ELF-1 (cell line): ENCODE results near the gene CLEC4F.

ENCODE experiments used
- DNase-seq: peaks from one replicate; pipeline ENCODE4 v3.0.0-alpha.2; 2016; ENCODE audit warnings: low read depth, low spot score

CLEC4F gene

DNA sequence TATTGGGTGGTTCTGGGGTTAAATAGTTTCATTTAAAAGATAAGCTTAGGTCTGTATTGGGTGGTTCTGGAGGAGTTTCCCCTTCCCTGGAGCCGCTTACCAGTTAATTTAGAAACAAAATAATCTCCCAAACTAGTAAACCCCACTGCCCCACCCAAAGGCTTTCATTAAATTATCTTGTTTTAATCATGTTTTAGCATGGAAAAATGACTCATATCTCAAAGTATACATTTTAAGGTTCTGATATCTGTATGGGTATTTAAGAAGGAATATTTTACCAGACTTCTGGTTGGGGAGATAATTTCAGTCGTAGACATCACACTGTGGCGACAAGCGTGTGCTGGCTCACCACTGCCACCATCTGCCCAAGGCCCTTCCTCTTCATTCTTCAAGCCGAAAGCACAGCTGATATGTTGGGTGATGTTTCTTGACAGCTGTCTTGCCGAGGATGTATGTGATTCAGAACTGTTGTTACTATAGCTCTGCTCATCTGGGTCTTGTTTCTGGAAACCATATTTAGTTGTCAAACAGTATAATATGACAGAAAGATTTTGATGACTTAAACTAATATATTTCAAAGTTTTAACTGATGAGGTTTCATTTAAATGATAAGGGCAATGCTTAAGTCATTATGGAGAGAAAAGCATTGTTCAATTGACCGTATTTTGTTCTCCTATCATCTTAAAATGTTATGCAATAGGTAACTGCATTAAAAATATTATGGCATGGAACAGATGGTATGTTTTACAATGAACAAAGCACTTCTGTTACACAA, 35.1 kb downstream of the CLEC4F start:
- DNase-seq: peak; percentile 53

DNA sequence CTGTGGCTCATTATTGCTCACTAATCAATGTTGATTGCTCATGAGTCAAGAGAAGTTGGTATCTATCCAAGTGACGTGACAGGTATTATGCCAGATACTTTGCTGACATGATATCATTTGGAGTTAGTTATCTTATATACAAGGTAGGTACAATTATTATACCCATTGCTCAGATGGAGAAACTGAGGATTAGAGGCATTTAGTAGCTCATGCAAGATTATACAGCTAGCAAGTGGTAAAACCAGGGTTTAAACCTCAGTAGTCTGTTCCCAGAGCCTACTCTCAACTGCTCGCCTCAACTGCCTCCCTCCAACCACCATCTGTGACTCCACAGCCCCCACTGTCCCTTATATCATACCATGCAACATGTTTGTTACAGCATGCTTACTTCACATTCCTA, 36.1 kb downstream of the CLEC4F start:
- no peak for DNase-seq

DNA sequence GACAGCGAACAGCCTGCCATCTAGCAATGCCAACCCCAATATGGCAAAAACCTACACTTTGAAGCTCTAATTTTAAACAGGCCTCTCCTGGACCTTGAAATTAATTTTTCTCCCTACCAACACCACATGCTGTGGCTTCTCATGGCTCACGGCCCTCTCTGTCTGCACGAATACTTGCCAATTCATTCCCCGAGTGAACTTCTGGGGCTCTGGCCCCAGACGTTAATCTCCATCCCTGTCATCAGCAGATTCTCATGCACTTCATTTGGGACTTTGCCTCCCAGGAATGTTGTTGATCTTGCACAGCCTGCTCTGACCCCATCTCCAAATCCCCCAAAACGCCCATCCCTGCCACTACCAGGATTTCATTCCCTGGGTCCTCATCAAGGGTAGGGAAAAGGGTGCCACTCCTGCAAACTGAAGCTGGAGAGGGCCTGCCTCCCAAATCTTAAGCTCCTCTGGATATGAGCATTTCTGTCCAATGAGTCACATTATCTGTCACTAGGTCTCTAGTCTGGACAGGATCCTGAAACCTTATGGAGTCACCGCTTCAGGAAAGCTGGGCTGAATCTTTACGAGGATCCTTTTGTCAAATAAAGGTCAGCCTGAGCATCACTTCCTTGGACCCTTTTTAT, 40.4 kb downstream of the CLEC4F start:
- no peak for DNase-seq

DNA sequence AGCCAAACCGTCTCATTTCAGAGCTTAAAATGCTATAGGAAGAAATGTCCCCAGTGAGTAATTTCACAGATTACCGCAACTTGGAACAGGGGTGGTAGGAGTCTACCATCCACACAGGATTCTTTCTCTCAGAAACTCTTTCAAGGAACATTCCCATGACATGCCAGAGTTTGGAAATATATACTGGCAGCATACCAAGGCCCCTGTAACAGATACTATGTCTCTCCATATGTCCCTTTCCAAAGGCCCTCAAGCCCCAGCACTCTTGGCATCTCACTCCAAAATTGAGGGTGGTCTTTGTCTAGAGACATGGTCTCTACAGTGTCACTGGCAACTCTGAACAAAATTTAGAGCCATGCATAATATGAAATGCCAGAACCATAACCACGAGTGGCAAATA, 40.9 kb downstream of the CLEC4F start:
- no peak for DNase-seq

DNA sequence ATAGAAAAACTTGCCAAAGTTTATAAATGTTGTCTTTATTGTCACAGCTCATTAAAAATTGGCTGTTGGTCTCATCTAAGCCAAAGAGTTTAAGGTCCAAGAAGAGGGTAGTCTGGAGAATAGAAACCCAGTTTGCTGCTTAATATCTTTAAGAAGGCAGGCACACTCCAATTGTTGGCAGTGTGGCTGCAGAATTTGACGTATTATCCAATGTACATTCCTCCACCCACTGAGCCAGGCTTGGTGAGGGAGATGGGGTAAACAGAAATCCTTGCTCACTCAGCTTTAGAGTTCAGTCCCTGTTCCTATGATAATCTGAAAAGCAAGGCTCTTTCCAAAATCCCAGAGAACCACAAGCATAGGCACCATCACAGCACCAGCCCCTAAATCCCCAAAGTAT, 41.7 kb downstream of the CLEC4F start:
- no peak for DNase-seq

DNA sequence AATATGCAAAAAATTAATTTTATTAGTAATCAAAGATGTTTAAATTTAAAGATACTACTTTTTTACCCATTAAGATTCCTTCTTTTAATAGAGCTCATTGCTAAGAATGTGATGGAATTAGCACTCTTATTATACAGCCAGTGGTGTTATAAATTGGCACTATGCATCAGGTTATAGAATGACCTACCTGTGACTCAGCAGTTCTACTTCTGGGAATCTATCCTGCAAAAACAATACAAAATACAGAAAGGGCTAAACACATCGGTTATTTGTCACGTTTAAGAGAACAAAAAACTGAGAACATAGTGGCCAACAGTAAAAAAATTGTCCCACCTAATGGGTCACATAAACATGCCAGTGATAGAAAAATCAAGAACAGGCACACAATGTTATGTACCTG, 42.9 kb downstream of the CLEC4F start:
- no peak for DNase-seq

DNA sequence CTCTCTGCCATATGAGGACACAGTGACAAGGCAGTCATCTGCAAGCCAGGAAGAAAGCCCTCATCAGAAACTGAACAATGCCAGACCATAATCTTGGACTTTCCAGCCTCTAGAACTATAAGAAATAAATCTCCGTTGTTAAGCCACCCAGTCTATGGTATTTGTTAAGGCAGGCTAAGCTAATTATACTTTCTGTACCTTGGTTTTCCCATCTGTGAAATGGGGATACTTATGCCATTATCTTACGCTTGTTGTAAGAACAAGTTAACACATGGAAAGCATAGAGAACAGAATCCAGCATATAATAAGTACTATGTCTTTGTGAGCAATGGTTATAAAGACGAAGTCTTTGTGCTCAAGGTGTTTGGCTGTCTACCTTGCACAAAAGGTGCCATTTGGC, 44.1 kb downstream of the CLEC4F start:
- no peak for DNase-seq

DNA sequence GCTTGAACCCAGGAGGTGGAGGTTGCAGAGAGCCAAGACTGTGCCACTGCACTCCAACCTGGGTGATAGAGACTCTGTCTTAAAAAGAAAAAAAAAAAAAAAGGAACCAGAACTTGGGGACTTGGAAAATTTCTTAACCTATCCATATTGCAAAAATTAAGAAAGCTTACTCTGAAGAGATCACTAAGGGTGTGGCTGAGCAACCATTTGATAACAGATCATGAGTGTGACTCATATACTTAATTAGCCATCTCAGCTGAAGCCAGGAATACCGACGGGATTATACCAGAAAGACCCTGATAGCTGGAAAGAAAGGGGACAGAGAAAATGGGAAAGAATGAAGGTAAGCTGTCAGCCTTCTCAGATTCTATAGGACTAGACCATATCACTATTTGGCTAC, 45.3 kb downstream of the CLEC4F start:
- no peak for DNase-seq

DNA sequence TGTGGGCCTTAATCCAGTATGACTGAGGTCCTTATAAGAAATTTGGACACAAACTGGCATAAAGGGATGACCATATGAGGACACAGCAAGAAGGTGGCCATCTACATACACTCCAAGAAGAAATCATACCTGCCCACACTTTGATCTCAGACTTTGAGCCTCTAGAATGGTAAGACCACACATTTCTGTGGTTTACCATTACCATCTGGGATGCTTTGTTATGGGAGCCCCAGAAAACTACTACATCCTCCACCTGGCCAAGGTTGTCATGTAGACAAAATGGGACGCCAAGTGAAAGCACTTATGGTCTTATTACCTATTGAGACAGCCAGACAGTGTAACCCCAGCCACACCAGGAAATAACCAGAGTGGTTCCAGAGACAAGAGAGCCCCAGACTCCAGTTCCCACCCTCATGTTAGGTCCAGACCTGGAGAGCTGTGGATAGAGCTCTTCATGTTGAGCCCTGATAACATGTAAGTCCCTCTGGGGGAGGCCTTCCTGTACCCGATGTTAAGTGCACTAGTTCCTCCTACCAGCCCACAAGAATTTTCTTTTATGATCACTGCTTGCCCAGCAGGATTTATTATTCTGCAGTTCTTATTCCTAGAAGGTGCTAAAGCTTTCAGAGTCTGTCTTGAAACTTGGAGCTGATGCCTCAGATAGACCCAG, 47.8 kb downstream of the CLEC4F start:
- DNase-seq: no peak

DNA sequence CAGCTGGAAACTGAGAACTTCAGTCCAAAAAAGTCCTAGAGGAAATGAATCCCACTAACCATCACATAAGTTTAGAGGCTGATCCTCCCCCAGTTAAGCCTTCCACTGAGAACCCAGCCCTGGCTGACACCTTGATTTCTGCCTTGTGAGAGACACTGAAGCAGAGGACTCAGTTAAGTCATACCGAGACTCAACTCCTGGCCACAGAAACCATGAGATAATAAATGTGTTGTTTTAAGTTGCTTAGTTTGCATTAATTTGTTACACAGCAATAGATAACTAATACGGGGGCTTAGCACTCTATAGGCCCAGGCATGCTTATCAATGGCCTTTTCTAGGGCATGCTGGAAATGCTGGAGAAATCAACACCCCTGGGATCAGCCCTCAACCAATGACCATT, 49.0 kb downstream of the CLEC4F start:
- no peak for DNase-seq

DNA sequence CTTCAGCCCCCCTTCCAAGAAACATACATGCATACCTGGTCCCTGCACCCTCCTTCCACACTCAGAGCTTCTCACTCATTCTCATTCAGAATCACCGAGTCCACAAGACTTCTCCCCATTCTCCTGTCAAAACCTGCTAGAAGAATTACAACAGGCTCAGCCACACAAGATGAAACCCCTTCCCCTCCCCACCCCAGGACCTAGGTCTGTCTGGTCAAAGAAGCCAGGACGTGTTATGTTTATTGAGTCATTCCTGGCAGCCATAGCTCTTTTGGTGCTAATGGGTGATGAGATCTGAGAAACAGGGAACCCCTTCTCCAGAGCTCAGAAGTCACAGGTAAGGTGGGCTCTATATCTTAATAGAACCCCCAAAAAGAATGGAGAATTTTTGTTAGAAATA, 50.9 kb downstream of the CLEC4F start:
- DNase-seq: no peak

DNA sequence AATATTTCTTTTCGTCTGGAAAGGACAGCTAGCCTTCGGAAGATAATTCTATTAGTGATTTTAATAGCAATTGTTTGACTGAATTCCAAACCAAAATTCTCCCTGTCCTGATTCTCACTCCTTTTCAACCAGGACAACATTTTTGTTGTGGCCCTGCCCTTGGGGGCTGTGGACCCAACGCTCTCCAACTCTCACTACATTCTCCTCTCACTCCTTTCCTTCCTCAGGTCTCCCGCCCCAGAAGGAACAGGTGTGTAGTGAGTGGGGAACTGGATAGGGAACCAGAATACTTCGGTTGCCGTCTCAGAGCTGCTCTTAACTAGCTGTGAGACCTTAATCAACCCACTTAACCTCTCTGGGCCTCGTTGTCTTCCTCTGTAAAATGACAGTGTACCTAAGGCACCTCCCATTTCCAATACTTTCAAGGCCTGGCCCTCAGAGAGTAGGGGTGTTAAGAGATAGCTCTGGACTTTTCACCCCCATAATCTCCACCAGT, 51.8 kb downstream of the CLEC4F start:
- peak; percentile 32 for DNase-seq

DNA sequence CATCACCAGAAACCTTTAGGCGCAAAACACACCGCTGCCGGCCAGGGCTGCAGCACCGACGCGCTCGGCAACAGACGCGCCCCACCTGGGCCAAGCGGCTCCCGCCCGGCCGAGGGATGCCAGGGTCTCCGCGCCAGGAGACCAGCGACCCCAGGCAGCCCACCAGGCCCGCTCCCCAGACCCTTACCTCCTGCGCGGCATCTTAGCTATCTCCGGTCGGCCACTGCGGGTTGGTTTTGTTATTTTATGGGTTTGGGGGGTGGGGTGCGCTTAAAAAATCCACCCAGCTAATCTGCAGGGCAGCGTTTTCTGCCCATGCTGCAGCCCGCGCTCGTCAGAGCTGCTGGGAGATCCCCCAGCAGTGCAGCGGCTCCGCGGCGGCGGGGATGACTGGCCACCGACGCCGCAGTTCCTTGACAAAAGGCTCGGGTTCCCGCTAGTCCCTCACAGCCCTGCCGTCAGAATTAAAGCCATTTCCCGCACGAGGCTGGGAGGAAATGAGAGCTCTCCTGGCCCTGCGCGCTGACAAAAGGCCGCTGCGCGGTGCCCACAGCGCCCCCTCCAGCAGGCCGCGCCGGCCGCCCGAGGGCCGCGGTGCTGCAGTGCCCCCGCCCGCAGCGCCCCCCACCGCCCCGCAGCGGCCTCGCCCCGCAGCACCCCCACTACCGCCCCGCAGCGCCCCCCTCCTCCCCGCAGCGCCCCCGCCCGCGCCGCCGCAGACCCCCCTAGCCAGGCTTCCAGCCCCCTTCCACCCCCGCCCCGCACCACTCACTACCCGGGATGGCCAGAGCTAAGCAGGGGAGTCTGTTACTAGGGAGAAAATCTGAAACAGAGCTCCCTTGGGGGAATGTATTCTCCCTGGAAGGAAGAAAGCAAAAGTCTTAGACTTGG, 52.5 kb downstream of the CLEC4F start, which contains the start of gene ADD2:
Gene ADD2, minus strand, starts transcription at position 502 of the 891 bp plus-strand sequence. CDS start 61,792 bp downstream, outside the sequence.
- peak; percentile 78 for DNase-seq

DNA sequence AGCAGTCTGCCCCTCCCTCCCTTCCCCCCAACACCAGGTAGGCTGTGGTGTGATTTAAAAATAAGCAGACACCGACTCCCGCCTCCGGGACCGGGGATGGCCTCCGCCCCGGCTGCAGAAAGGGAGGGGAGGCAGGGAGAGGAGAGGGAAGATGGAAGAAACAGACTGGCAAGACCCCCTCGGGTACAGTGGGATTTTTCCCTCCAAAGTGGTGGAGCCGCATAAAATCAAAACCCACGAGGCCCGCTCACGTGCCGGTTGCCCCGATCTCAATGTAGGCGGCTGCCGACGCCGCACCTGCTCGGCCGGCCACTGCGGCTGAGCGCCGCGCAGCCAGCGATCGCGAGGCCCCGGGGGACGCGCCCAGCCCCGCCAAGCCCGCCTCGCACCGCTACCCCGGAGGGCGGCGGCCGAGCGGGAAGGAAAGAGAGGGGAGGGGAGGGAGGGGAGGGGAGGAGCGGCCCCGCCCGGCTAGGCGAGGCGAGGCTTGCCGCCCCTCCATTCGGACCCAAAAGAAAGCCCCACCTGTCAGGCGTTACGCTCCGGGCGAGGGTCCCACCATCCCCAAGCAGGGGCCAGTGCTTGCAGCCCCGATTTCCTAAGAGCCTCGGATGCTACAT, 53.2 kb downstream of the CLEC4F start:
- DNase-seq: peak; percentile 79

DNA sequence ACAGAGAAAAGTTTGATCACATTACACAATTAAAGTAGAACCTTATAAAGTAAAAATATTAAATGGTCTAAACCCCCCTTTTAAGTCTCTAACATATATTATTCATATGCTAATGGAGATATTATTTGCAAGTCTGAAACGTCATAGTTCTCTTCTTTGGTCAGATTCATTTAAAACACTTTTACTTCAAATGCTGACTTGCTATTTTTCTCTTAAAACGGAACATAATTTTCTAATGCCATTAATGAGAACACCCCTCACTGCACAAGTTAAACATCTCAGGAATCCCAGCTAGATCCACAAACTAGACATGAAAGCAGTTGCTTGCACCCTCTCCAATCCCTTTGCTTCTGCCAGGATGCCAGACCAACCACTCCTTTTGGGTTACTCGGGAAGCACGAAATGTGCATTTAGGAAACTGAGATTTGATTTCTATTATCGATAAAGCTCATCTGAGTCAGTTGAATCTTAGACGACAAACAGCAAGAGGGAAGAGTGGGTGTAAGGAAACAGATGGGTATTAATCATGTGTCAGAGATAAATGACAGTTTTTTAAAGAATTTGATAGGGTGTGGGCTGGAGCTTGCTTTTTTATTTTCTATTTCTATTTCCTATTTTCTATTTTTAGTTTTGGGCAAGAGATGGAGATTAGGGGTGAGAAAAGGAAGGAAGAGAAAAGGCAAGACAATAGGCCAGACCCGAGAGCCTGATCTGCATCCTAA, 53.9 kb downstream of the CLEC4F start:
- no peak for DNase-seq

DNA sequence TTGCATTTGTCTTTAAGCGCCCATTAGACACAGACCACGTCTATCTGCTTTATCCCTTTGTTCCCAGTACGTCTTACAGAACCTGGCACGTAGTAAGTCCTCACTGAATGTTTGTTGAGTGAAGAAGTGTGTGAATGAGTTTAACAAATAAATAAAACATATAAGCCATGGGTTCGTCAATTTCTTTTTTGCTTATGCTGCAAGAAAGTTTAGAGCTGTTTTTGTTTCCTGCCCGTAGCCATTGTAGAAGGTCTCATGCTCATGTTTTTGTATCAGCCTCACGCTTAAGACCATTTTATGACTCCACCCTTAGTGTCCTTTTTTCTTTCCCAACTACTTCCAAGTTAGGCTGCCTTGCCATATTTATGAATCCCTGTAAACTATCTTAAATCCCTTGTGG, 54.9 kb downstream of the CLEC4F start:
- DNase-seq: no peak

DNA sequence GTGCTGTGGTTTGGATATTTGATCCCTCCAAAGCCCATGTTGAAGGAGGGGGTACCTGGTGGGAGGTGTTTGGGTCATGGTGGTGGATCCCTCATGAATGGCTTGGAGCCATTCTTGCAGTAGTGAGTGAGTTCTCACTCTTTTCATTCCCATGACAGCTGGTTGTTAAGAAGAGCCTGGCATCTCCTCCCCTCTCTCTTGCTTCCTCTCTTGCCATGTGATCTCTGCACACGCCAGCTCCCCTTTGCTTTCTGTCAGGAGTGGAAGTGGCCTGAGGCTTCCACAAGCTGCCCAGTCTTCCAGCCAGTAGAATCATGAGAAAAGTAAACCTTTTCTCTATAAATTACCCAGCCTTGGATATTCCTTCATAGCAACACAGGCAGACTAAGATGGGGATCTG, 61.0 kb downstream of the CLEC4F start:
- no peak for DNase-seq
